H1 (cell line): ENCODE measurements around the gene SNED1.

Experiments used
- CTCF ChIP-seq, 3 experiments: IDR thresholded peaks; 1 replicate in 2 of 3; 2 replicates in 1 of 3; pipeline versions ENCODE4 v1.5.1 to v1.6.1; 2011; ENCODE audit warnings: low read length in 3 of 3, mild to moderate bottlenecking in 3 of 3, inconsistent platforms in 2 of 3, low read depth in 1 of 3, moderate library complexity in 1 of 3; ENCODE audit not compliant: insufficient read depth in 1 of 3; ENCODE audit errors: control extremely low read depth in 1 of 3
- EZH2 ChIP-seq: fragments of 200-600 bp; sonication (generic); IDR thresholded peaks from 2 replicates; pipeline ENCODE4 v1.7.1; 2012; ENCODE audit warnings: low read depth, mild to moderate bottlenecking, moderate library complexity, low read length, inconsistent platforms; ENCODE audit not compliant: severe bottlenecking
- JUN ChIP-seq: IDR thresholded peaks from 2 replicates; pipeline ENCODE4 v1.6.1; 2011; ENCODE audit warnings: low read depth, mild to moderate bottlenecking, improper control_type of control experiment, low read length
- POLR2A ChIP-seq, 2 experiments: IDR thresholded peaks; 1 replicate in 1 of 2; 2 replicates in 1 of 2; pipeline ENCODE4 v1.6.1; 2011; ENCODE audit warnings: low read depth in 2 of 2, low read length in 2 of 2, mild to moderate bottlenecking in 2 of 2; ENCODE audit errors: control extremely low read depth in 1 of 2
- POLR2AphosphoS5 ChIP-seq: IDR thresholded peaks from 2 replicates; pipeline ENCODE4 v1.6.1; 2011; ENCODE audit warnings: low read depth, low read length
- TEAD4 ChIP-seq: IDR thresholded peaks from 2 replicates; pipeline ENCODE4 v1.6.1; 2012; ENCODE audit warnings: low read depth, low read length, inconsistent platforms, mixed read lengths
- USF2 ChIP-seq: IDR thresholded peaks from 2 replicates; pipeline ENCODE4 v1.6.1; 2011; ENCODE audit warnings: low read length, improper control_type of control experiment
- YY1 ChIP-seq: IDR thresholded peaks from 2 replicates; pipeline ENCODE4 v1.6.1; 2011; ENCODE audit warnings: low read depth, mild to moderate bottlenecking, low read length
- ZNF274 ChIP-seq: IDR thresholded peaks from 2 replicates; pipeline ENCODE4 v1.7.0; 2012; ENCODE audit warnings: low read length, borderline replicate concordance; ENCODE audit errors: extremely low read depth

GRCh38 chr2:241072553-241073165 lies 74.2 kb downstream of the SNED1 start:
- TF ChIP-seq YY1 (no peak), EZH2 (no peak), CTCF (IDR thresholded peaks at IDR 0.05; ENCODE audit: control extremely low read depth in 1 of 3, insufficient read depth in 1 of 3, low read depth in 1 of 3, low read length in 3 of 3) (no peak), ZNF274 (no peak), TEAD4 (no peak), POLR2AphosphoS5 (no peak), JUN (no peak), USF2 (no peak), POLR2A (IDR thresholded peaks at IDR 0.05; ENCODE audit: control extremely low read depth in 1 of 2, low read depth in 2 of 2, low read length in 2 of 2) (no peak)
